Kidney epithelial cell (primary cell): ENCODE data around the gene TTC6. TPM values are rescaled to one million over a fixed set of nuclear protein-coding genes. Genes with fewer than 3 reads are reported as not detected.

Source experiments
- DNase-seq: peaks from one replicate; pipeline ENCODE4 v3.0.0-alpha.2; 2010; ENCODE audit warnings: low read depth
- H3K27me3 ChIP-seq: 2 replicates; pipeline ENCODE4 v1.6.0; 2011; ENCODE audit warnings: low read length; ENCODE audit not compliant: control insufficient read depth, insufficient read depth
- H3K36me3 ChIP-seq: 2 replicates; pipeline ENCODE4 v1.5.1; 2011; ENCODE audit warnings: low read length; ENCODE audit not compliant: control insufficient read depth, insufficient read depth
- H3K4me3 ChIP-seq: 2 replicates; pipeline ENCODE4 v1.5.1; 2011; ENCODE audit warnings: low read depth, mild to moderate bottlenecking, control low read depth, low read length
- CTCF ChIP-seq: IDR thresholded peaks from 2 replicates; pipeline ENCODE4 v1.5.1; 2011; ENCODE audit warnings: mild to moderate bottlenecking, moderate library complexity, low read length, control low read depth, inconsistent platforms; ENCODE audit not compliant: insufficient read depth, poor library complexity, severe bottlenecking
- total RNA-seq: library from RNA; depleted of rRNA; stranded (reverse); fragments of >200 nt; gene quantifications from 2 replicates; pipeline ENCODE4 v1.2.3, GENCODE V29; 2015

Gene TTC6
- total RNA-seq, 1 donor from 2014 or later: 0.13 TPM

DNA sequence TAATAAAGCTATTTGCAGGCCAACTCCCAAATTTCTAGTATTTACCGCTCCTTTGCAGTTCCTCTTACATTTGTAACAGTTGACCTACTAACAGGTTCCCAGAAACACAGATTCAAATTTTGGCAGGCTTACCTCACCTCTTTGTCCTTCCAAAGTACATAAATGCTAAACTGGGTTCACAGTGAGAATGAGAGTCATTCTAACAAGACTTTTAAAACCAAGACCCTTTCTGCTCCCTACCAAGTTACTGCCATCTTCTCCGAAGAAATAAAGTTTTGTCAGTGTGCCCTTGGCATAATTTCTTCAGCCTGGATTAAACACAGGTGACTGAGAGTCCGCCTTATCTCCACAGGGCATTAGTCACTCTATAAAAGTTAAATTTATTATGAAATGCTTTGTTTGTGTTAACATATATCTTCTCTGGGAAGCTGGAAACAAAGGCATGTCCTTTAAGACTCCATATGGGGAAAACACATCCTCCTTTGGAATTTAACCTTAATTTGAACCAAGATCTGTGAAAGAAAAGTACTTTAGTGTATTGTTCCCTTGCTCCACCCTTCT is 28.5 kb upstream of the TTC6 start:
- no peak overlapping the region for H3K4me3 ChIP-seq
- no peak for DNase-seq

GRCh38 chr14:37569729-37570128 is 25.7 kb upstream of the TTC6 start:
- Histone ChIP-seq H3K36me3 (no peaks in the 10 kb centered on the region), H3K4me3 (no peak overlapping the region), H3K27me3 (no peaks in the 10 kb centered on the region)
- no peak for TF ChIP-seq CTCF
- DNase-seq: no peak

More for the DNA sequence above, 28.5 kb upstream of the TTC6 start:
- Histone ChIP-seq H3K27me3 (no peaks in the 10 kb centered on the region), H3K36me3 (no peaks in the 10 kb centered on the region)
- TF ChIP-seq CTCF: no peak

DNA sequence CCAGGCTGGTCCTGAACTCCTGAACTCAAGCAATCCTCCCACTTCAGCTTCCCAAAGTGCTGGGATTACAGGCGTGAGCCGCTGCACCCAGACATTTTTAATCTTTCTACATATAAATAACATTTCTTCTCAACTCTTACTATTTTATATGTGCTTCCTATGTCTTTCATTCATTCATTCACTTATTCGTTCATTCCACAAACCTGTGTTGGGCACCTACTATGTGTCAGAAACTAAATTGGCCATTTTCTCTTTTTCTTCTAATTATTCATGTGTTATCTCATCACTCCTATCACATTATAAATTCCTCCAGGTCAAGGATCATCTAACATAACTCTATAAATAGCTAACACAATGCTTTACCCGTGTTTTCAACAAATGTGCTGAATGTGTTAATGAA is 24.0 kb upstream of the TTC6 start:
- TF ChIP-seq CTCF: no peak
- Histone ChIP-seq H3K36me3 (no peaks in the 10 kb centered on the region), H3K4me3 (no peak overlapping the region), H3K27me3 (no peaks in the 10 kb centered on the region)
- DNase-seq: no peak

DNA sequence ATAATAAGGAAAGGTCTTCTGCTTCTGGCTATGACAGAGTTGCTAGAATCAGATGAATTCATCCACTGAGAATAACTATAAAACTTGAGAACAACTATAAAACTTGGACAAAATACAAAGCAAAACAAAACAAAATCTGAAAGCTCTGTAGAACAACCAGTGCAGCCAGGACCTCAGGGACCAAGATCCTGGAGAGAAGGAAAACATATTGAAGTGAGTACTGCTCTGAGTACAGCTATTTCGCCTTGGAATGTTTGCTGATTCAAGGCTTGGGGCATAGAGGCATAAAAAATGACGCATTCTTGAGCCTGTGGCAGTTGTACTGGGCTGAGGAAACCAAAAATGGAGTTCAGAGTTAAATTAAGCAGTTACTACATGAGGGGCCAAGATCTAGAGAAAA is 22.1 kb upstream of the TTC6 start:
- no peaks in the 10 kb centered on the region for H3K27me3 ChIP-seq
- no peak overlapping the region for H3K4me3 ChIP-seq
- H3K36me3 ChIP-seq: no peaks in the 10 kb centered on the region
- DNase-seq: no peak
- no peak for TF ChIP-seq CTCF

DNA sequence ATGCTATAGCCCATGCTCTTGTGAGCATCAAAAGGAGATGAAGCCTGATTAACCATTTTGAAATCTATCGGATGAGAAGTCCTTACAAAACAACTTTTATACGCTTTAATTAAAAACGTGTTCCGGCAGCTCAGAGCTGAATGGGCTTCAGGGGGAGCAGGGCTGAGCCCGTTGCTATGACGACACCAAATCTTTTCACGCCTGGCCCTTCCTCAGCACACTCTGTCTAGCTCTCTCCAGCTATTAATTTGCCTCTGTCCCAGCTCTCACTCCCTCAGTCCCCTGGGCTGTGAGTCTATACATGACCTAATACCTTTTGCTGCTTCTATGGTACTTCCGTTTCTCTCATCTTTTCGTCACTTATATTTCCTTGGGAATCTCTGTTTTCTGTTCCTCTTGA is 16.2 kb upstream of the TTC6 start:
- TF ChIP-seq CTCF: no peak
- Histone ChIP-seq H3K4me3 (no peak overlapping the region), H3K27me3 (peaks cover 12% of the 10 kb centered on the region), H3K36me3 (no peaks in the 10 kb centered on the region)
- no peak for DNase-seq

DNA sequence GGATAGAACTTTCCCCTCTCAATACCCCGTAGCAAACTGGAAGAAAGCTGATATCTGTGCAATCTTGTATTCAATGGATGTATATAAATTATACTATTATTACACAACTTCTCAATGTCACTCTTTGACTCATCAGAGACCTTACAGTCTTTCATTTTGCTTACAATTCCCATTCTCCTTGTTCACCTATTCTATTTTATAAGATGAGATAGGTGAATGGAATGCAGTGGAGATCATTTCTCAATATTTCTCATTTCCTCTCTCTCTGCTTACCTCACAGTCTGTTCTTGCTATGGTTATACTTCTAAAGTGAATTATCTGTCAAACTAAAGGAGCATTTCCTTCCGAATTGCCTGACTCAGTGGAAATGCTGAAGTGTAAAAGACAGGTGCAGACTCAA is 15.3 kb upstream of the TTC6 start:
- DNase-seq: no peak
- Histone ChIP-seq H3K4me3 (no peak overlapping the region), H3K27me3 (peaks cover 20% of the 10 kb centered on the region), H3K36me3 (no peaks in the 10 kb centered on the region)
- TF ChIP-seq CTCF: no peak
